Esophagus squamous epithelium (tissue), 5 donors: ENCODE results near the gene EVL. TPM values are rescaled to one million over a fixed set of nuclear protein-coding genes. Genes with fewer than 3 reads are reported as not detected.

Experiments used
- DNase-seq: peaks from one replicate; lab custom pipeline; 2025; lab: John Stamatoyannopoulos, UW
- H3K27ac ChIP-seq, 4 donors: fragments of 200-600 bp; sonication (generic); one replicate each; pipeline ENCODE4 v1.5.1; 2016 to 2019; ENCODE audit warnings: mild to moderate bottlenecking in 1 of 4
- H3K27me3 ChIP-seq, 4 donors: fragments of 200-600 bp; sonication (generic); 1 replicate in 3 of 4; 2 replicates in 1 of 4; pipeline versions ENCODE4 v1.5.1 to v1.6.0; 2017 to 2021; ENCODE audit warnings: antibody characterized with exemption in 1 of 4
- H3K36me3 ChIP-seq, 3 donors: fragments of 200-600 bp; sonication (generic); one replicate each; pipeline ENCODE4 v1.5.1; 2016 to 2019
- H3K4me1 ChIP-seq, 3 donors: fragments of 200-600 bp; sonication (generic); one replicate each; pipeline ENCODE4 v1.5.1; 2017 to 2019
- H3K4me3 ChIP-seq, 4 donors: fragments of 200-600 bp; sonication (generic); 1 replicate in 3 of 4; 2 replicates in 1 of 4; pipeline ENCODE4 v1.5.1; 2016 to 2019; ENCODE audit warnings: mild to moderate bottlenecking in 2 of 4, moderate library complexity in 1 of 4
- H3K9me3 ChIP-seq, 3 donors: fragments of 200-600 bp; sonication (generic); one replicate each; pipeline ENCODE4 v1.5.1; 2016 to 2019
- POLR2A ChIP-seq, 4 donors: fragments of 450-650 bp; IDR thresholded peaks; one replicate each; pipeline ENCODE4 v1.6.1; 2017; ENCODE audit warnings: antibody characterized with exemption in 4 of 4, mild to moderate bottlenecking in 4 of 4, moderate library complexity in 3 of 4
- WGBS, 2 donors: methylation state at CpG; one replicate each; pipeline ENCODE4 v1.1.5; 2018; 5-methylcytosine and 5-hydroxymethylcytosine counted together
- intact Hi-C: fragments of 100-400 bp; cut with DNase I; formaldehyde crosslinking; loops from one replicate; pipeline ENCODE4 v1.15.0; 2022
- small RNA-seq, 4 donors: library from RNA; depleted of rRNA; stranded (forward); fragments of <200 nt; gene quantifications; one replicate each; pipeline ENCODE3, GENCODE V24; 2016
- total RNA-seq, 4 donors: library from RNA; depleted of rRNA; stranded (reverse); fragments of >200 nt; gene quantifications; one replicate each; pipeline ENCODE4 v1.1.0, GENCODE V29; 2016
- TF ChIP-seq, protein P1 (sequence below), 6 experiments: fragments of 450-650 bp in 4 of 6; fragments of 200-600 bp in 2 of 6; sonication (generic) in 2 of 6; IDR thresholded peaks; one replicate each; pipeline ENCODE4 v1.5.1; 2016 to 2019; ENCODE audit warnings: antibody characterized with exemption in 6 of 6, mild to moderate bottlenecking in 4 of 6, moderate library complexity in 4 of 6
- donor health status: DM: yes; HTN: yes; CAD: no.

Gene EVL
- total RNA-seq, 4 donors from 2014 or later: 20.0 to 61.2 (median 25.8) TPM

DNA sequence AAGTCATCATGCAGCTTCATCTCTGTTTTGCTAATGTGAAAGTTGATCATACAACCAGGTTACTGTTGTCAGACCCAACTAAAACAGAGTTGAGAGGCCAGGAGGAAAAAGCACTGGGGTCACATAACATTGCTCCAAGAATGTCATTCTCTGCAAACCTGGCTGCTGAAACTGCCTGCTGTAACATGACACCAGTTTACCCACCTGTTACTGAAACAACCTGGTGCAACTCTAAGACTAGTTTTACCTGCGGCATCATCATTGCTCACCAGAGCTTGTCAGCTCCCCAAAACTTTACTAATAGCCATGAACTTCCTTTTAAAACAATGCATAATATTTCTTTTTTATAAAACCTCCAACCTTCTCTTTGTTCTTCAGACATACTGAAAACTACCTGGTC lies 124.9 kb downstream of the EVL start:
- Histone ChIP-seq H3K27ac (peak overlapping the region in 3 of 4 donors; percentile 4 to 43 (median 38)), H3K36me3 (no peaks in the 10 kb centered on the region), H3K4me3 (no peak overlapping the region), H3K27me3 (no peaks in the 10 kb centered on the region), H3K9me3 (no peaks in the 10 kb centered on the region), H3K4me1 (peaks cover 19 to 62% (median 22%) of the 10 kb centered on the region in 3 donors)
- no peak for TF ChIP-seq POLR2A (IDR thresholded peaks at IDR 0.05)
- TF ChIP-seq, protein P1, sequence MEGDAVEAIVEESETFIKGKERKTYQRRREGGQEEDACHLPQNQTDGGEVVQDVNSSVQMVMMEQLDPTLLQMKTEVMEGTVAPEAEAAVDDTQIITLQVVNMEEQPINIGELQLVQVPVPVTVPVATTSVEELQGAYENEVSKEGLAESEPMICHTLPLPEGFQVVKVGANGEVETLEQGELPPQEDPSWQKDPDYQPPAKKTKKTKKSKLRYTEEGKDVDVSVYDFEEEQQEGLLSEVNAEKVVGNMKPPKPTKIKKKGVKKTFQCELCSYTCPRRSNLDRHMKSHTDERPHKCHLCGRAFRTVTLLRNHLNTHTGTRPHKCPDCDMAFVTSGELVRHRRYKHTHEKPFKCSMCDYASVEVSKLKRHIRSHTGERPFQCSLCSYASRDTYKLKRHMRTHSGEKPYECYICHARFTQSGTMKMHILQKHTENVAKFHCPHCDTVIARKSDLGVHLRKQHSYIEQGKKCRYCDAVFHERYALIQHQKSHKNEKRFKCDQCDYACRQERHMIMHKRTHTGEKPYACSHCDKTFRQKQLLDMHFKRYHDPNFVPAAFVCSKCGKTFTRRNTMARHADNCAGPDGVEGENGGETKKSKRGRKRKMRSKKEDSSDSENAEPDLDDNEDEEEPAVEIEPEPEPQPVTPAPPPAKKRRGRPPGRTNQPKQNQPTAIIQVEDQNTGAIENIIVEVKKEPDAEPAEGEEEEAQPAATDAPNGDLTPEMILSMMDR (IDR thresholded peaks at IDR 0.05): no peak
- DNase-seq: no peak
- intact Hi-C loops: loop anchor here (5.0 kb wide), 1 partner anchor 208 kb away; no protein-coding TSS in a partner anchor
- 24 to 69% methylated on average over 1 of the region's 1 CpG for WGBS, 2 donors

DNA sequence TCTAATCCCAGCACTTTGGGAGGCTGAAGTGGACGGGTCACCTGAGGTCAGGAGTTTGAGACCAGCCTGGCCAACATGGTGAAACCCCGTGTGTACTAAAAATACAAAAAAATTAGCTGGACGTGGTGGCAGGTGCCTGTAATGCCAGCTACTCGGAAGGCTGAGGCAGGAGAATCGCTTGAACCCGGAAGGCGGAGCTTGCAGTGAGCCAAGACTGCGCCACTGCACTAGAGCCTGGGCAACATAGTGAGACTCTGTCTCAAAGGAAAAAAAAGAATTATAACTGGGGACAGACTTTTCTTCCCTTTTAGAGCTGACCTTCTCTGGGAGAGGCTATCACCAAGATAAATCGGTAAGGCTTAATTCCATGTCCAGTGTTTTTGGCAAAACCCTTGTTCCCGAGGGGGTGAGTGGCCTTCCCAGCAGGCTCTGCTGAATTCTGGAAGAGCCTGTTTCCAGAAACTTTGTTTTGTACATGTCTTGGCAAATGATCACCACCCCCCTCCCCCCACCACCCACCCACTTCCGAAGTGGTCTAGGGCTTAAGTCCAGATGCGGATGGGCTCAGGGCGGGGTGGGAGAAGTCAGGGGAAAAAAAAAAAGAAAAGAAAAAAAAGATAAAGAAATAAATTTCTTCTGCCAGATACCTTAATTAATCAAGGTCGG lies 126.5 kb downstream of the EVL start:
- Histone ChIP-seq H3K36me3 (no peaks in the 10 kb centered on the region), H3K27ac (peak overlapping the region in 3 of 4 donors; percentile 93 to 94 (median 93)), H3K27me3 (no peaks in the 10 kb centered on the region), H3K4me1 (peaks cover 19 to 62% (median 22%) of the 10 kb centered on the region in 3 donors), H3K9me3 (no peaks in the 10 kb centered on the region), H3K4me3 (no peak overlapping the region)
- TF ChIP-seq, protein P1 (IDR thresholded peaks at IDR 0.05): no peak
- no peak for TF ChIP-seq POLR2A (IDR thresholded peaks at IDR 0.05)
- DNase-seq: no peak
- 60 to 74% methylated on average over 11 to 14 of the region's 14 CpGs for WGBS, 2 donors
- intact Hi-C loops: loop anchor here (5.0 kb wide), 1 partner anchor 209 kb away; no protein-coding TSS in a partner anchor

DNA sequence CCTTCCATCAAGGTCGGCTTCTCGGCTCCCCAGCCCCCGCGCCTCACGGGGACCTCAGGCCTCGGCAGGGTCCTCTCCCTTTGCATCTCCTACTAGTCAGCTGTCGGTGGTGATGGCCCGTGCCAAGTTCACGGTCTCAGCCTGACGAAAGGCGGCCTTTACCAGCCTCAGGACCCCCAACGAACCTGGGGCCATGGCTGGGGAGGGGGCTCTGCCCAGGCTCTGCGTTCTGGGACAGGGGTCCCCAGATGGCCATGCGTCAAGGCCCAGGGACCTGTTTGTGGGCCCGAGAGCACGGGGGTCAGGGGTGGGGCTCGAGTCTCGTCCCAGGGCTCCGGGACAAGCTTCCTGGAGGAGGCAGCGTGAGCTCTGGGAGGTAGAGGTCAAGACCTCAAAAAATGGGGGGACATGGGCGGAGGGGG lies 127.0 kb downstream of the EVL start:
- Histone ChIP-seq H3K36me3 (no peaks in the 10 kb centered on the region), H3K4me1 (peaks cover 19 to 57% (median 22%) of the 10 kb centered on the region in 3 donors), H3K9me3 (no peaks in the 10 kb centered on the region), H3K27me3 (no peaks in the 10 kb centered on the region), H3K27ac (peak overlapping the region; percentile 93 to 94 (median 94)), H3K4me3 (peak overlapping the region; percentile 31 to 67 (median 46))
- intact Hi-C loops: loop anchor here (5.0 kb wide), 1 partner anchor 210 kb away; no protein-coding TSS in a partner anchor
- WGBS, 2 donors: 21 to 33% methylated on average over 6 to 10 of the region's 21 CpGs
- TF ChIP-seq POLR2A (IDR thresholded peaks at IDR 0.05): no peak
- TF ChIP-seq, protein P1 (IDR thresholded peaks at IDR 0.05): no peak
- DNase-seq: no peak

DNA sequence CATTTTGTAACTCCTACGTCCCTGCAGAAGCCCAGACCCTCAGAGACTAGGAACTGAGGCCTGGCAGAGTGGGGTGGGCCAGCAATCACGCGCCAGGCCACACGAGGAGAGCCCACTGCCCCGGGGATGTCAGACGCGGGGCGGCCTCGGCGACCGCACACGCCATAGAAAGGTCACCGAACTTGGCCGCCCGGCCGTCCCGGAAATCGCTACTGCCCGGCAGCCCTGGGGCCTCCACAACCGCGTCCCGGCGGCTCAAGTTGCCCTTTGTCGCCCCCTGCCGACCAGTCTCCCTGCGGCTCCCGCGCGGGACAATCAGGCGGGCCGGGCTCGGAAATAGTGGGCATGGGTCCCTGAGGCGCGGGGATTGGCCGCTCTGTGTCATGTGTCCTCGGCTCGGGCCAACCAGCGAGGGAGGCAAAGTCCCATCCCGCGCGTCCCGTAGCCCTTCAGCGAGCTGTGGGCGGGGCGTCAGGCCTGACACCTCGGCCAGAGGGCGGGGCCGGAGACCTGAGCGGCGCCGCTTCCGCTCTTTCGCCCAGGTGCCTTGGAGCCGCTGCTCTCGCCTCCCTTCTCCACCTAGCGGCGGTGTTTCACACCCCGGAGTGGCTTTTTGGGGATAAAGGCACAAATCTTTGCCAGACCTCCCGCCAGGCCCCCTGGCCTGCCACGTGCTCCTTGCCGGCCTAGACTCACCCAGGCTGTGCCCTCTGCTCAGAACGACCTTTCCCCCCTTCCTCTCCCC lies 127.6 kb downstream of the EVL start:
- H3K9me3 ChIP-seq: no peaks in the 10 kb centered on the region
- no peaks in the 10 kb centered on the region for H3K36me3 ChIP-seq
- peak in 1 of 4 donors; percentile 52 for TF ChIP-seq POLR2A (IDR thresholded peaks at IDR 0.05)
- TF ChIP-seq, protein P1 (IDR thresholded peaks at IDR 0.05): peak; percentile 81 to 98 (median 95)
- WGBS, 2 donors: 2 to 5% methylated on average over 7 to 16 of the region's 62 CpGs
- peak overlapping the region; percentile 31 to 67 (median 46) for H3K4me3 ChIP-seq
- H3K27ac ChIP-seq: peak overlapping the region; percentile 93 to 94 (median 94)
- no peaks in the 10 kb centered on the region for H3K27me3 ChIP-seq
- DNase-seq: peak; percentile 97
- peaks cover 19 to 51% (median 22%) of the 10 kb centered on the region in 3 donors for H3K4me1 ChIP-seq
- intact Hi-C loops: loop anchor here (5.0 kb wide), 1 partner anchor 211 kb away; no protein-coding TSS in a partner anchor

Small RNAs within 50 kb of the gene (small RNA-seq; reads per million reads assigned to genes)
- gene MIR151B (2.4 to 4.0 (median 3.5) reads per million in 4 donors), gene MIR342 (102 to 182 (median 145) reads per million in 4 donors)

Other genes starting within 250 kb of the EVL start
- 100 to 1,000 TPM in 1 of 4 donors, 10 to 100 TPM in 3; 23.8 to 116 (median 27.3) TPM for gene DEGS2, start 94.2 kb downstream of the EVL start, total RNA-seq
- 10 to 100 TPM; 30.6 to 46.5 (median 33.5) TPM for gene YY1, start 173.7 kb downstream of the EVL start, total RNA-seq
- gene SLC25A29, start 241.0 kb downstream of the EVL start, total RNA-seq: 10 to 100 TPM; 23.3 to 64.3 (median 55.6) TPM